OCI-LY7 (cell line): ENCODE measurements around the gene XIST. TPM values are rescaled to one million over a fixed set of nuclear protein-coding genes. Genes with fewer than 3 reads are reported as not detected.

Experiments
- BruUV-seq: library from RNA; stranded (reverse); fragments of 400-500 nt; replicated peaks from 2 replicates; lab custom pipeline; 2021; lab: Mats Ljungman, UMichigan
- CTCF ChIA-PET: fragments of 300-600 bp; sonication (Branson Sonifier 250); formaldehyde crosslinking; loops from one replicate; lab custom pipeline; 2022; ENCODE audit warnings: antibody characterized with exemption; ENCODE audit not compliant: unreplicated experiment; lab: Charles Lee
- POLR2A ChIA-PET: fragments of 300-600 bp; sonication (Branson Sonifier 250); formaldehyde crosslinking; loops from one replicate; lab custom pipeline; 2022; ENCODE audit warnings: antibody characterized with exemption; lab: Charles Lee
- DNase-seq: peaks from one replicate; pipeline ENCODE4 v3.0.0-alpha.2; 2015; ENCODE audit warnings: low spot score
- H2AFZ ChIP-seq: fragments of 200-600 bp; sonication (generic), shearing (Covaris generic); 2 replicates; pipeline ENCODE4 v1.6.1; 2014; ENCODE audit warnings: mild to moderate bottlenecking, antibody characterized with exemption, low read length, moderate library complexity
- H3K27ac ChIP-seq: fragments of 200-600 bp; sonication (generic); 2 replicates; pipeline ENCODE4 v1.5.1; 2014; ENCODE audit warnings: mixed run types, low read depth, mild to moderate bottlenecking, moderate library complexity, low read length, inconsistent platforms; ENCODE audit not compliant: poor library complexity, severe bottlenecking
- H3K36me3 ChIP-seq: fragments of 200-600 bp; sonication (generic); 2 replicates; pipeline ENCODE4 v1.6.1; 2014; ENCODE audit warnings: mild to moderate bottlenecking, antibody characterized with exemption, low read length, moderate library complexity, mixed read lengths; ENCODE audit not compliant: insufficient read depth
- H3K4me1 ChIP-seq: fragments of 200-600 bp; sonication (generic); 2 replicates; pipeline ENCODE4 v1.5.1; 2014; ENCODE audit warnings: mild to moderate bottlenecking, low read length; ENCODE audit not compliant: insufficient read depth, poor library complexity, severe bottlenecking
- H3K4me2 ChIP-seq: fragments of 200-600 bp; sonication (generic); 2 replicates; pipeline ENCODE4 v1.6.1; 2014; ENCODE audit warnings: mild to moderate bottlenecking, low read length
- H3K4me3 ChIP-seq: fragments of 200-600 bp; sonication (generic); 2 replicates; pipeline ENCODE4 v1.5.1; 2014; ENCODE audit warnings: mild to moderate bottlenecking, low read depth, low read length; ENCODE audit not compliant: poor library complexity, severe bottlenecking
- H3K79me2 ChIP-seq: fragments of 200-600 bp; sonication (generic); 2 replicates; pipeline ENCODE4 v1.6.1; 2016; ENCODE audit warnings: low read depth, mild to moderate bottlenecking, low read length, moderate library complexity, mixed read lengths; ENCODE audit not compliant: insufficient read depth
- H3K9me2 ChIP-seq: fragments of 200-600 bp; sonication (generic); 2 replicates; pipeline ENCODE4 v1.6.1; 2016; ENCODE audit warnings: mild to moderate bottlenecking, low read length, mixed read lengths; ENCODE audit not compliant: insufficient read depth
- H3K9me3 ChIP-seq: fragments of 200-600 bp; sonication (generic); 2 replicates; pipeline ENCODE4 v1.6.1; 2014; ENCODE audit warnings: mild to moderate bottlenecking, mixed run types, low read length, mixed read lengths
- H4K20me1 ChIP-seq: fragments of 200-600 bp; sonication (generic); 2 replicates; pipeline ENCODE4 v1.6.1; 2014; ENCODE audit warnings: mild to moderate bottlenecking, antibody characterized with exemption, low read length, moderate library complexity, mixed read lengths; ENCODE audit not compliant: insufficient read depth
- CTCF ChIP-seq: fragments of 200-600 bp; sonication (generic); conservative IDR thresholded peaks from 2 replicates; pipeline ENCODE4 v1.5.1; 2014; ENCODE audit warnings: mild to moderate bottlenecking, antibody characterized with exemption, low read length, moderate library complexity, mixed read lengths
- EZH2phosphoT487 ChIP-seq: fragments of 200-600 bp; sonication (generic); IDR thresholded peaks from 2 replicates; pipeline ENCODE4 v1.6.1; 2018; ENCODE audit warnings: low read depth, borderline replicate concordance, mild to moderate bottlenecking, mixed run types, antibody characterized with exemption, low read length, moderate library complexity, mixed read lengths
- intact Hi-C: fragments of 100-400 bp; cut with micrococcal nuclease; formaldehyde crosslinking; loops from one replicate; pipeline ENCODE4 v1.10.0; 2022; ENCODE audit not compliant: unreplicated experiment
- total RNA-seq, 2 experiments: library from RNA; depleted of rRNA in 1 of 2; stranded (reverse); fragments of >200 nt in 1 of 2; shearing (Covaris generic) in 1 of 2; gene quantifications; 2 replicates each; pipeline ENCODE4 v1.2.3, GENCODE V29; 2014 to 2022

Gene XIST
- total RNA-seq, 2 experiments from 2014 or later, result not detected

DNA sequence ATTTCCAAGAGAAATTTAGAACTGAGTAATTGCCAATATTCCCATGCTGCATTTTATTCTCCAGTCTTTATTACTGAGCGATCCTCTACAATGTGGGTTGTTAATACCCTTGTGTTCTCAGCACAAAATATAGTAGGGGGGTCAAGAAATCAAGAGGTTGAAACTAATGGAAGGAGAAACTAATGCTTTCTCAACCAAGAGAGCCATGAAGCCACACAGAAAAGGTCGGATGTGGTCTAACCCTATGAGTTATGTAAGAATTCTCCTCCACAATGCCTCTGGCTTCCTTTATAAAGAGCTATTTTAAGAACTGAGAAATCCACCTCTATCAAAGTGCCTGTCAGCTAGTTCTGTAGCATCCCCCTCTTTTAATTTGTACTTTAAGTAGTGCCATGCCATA, 21.0 kb downstream of the XIST start:
- POLR2A ChIA-PET, result no interaction called here
- Histone ChIP-seq H3K4me2 (no peak overlapping the region), H3K36me3 (no peaks in the 10 kb centered on the region)

DNA sequence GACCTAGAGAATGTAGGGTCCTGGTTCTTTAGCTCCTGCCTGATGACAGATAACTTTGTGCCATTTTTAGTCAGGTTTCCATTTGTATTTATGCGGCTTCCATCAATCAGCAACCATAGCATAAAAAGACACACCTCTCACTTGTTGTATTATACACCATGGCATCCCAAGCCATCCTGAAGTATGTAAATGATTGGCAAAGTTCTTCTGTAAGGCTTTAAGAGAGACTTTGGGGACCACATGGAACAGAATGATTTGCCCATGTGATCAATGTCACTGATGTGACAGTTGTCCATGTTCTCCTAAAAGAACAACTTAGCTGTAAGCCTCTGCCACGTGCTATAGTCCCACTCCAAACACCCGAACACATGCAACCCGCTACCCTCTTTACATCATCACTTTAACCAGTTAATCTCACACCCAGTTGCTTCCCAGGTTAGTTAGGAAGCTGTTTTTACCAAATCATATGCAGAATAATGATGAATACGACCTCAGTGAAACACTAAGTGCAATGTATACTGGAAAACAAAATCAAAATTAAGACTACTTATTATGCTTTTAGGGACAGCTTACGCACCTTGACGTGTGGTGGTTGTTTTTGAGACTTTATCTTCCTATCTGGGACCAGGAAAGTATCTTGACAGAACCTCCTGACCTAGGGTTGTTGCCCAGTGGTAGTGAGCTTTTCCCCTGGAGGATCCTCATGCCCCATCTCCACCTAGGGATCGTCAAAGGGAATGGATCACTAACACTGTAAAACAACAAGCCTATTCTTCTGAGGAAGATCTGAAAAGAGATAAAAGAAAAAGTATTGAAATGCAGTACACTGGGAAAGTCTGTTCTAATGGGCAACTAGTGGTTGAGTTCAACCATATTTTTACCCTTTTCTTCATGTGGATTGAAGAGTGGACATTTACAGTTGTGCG, 21.8 kb downstream of the XIST start:
- intact Hi-C loops, result no loop called here
- BruUV-seq, result no TSS peak
- no peak for DNase-seq
- POLR2A ChIA-PET, result no interaction called here
- Histone ChIP-seq H4K20me1 (no peaks in the 10 kb centered on the region), H3K9me2 (no peaks in the 10 kb centered on the region), H3K9me3 (no peaks in the 10 kb centered on the region), H3K36me3 (no peaks in the 10 kb centered on the region), H3K4me3 (no peak overlapping the region), H3K4me1 (no peaks in the 10 kb centered on the region), H3K27ac (no peak overlapping the region), H3K79me2 (no peaks in the 10 kb centered on the region), H3K4me2 (no peak overlapping the region), H2AFZ (no peak overlapping the region)
- no peak for TF ChIP-seq EZH2phosphoT487
- no peak for TF ChIP-seq CTCF
- CTCF ChIA-PET, result no interaction called here

More for the DNA sequence above, 21.0 kb downstream of the XIST start:
- Histone ChIP-seq H3K4me1 (no peaks in the 10 kb centered on the region), H3K9me2 (no peaks in the 10 kb centered on the region), H4K20me1 (no peaks in the 10 kb centered on the region), H3K4me3 (no peak overlapping the region), H3K79me2 (no peaks in the 10 kb centered on the region), H2AFZ (no peak overlapping the region), H3K27ac (no peak overlapping the region), H3K9me3 (no peaks in the 10 kb centered on the region)
- TF ChIP-seq EZH2phosphoT487, result no peak
- TF ChIP-seq CTCF, result no peak
- DNase-seq, result no peak
- intact Hi-C loops, result no loop called here
- BruUV-seq, result no TSS peak
- CTCF ChIA-PET, result no interaction called here
